Hepatocyte (in vitro differentiated cells): Measurements from ENCODE around the gene ATXN1.

Experiments used
- CTCF ChIP-seq: fragments of 200-600 bp; sonication (generic); IDR thresholded peaks from 2 replicates; pipeline ENCODE4 v1.5.1; 2016; ENCODE audit warnings: antibody characterized with exemption, mild to moderate bottlenecking; ENCODE audit not compliant: poor library complexity
- EZH2phosphoT487 ChIP-seq: fragments of 200-600 bp; sonication (generic); IDR thresholded peaks from one replicate; pipeline ENCODE4 v1.6.1; 2018; ENCODE audit warnings: antibody characterized with exemption, mild to moderate bottlenecking, low read depth, moderate library complexity; ENCODE audit not compliant: unreplicated experiment, severe bottlenecking

- TF ChIP-seq CTCF (no peak), EZH2phosphoT487 (no peak)
Observed at GRCh38 chr6:16490616-16491015, 270.6 kb downstream of the ATXN1 start.
